22Rv1 (cell line): ENCODE measurements around the gene DNER.

ENCODE experiments used
- CTCF ChIP-seq: fragments of 450-650 bp; IDR thresholded peaks from 2 replicates; pipeline ENCODE4 v1.5.1; 2017; ENCODE audit warnings: mild to moderate bottlenecking
- ZFX ChIP-seq: fragments of 450-650 bp; IDR thresholded peaks from 2 replicates; pipeline ENCODE4 v1.6.1; 2017; ENCODE audit warnings: antibody characterized with exemption, borderline replicate concordance

GRCh38 chr2:229726643-229727042 lies 12.3 kb upstream of the DNER start:
- TF ChIP-seq CTCF (no peak), ZFX (no peak)
